ENCODE data around the gene CHRM1.

- TF ChIP-seq CTCF (IDR thresholded peaks at IDR 0.05; ENCODE audit: borderline replicate concordance, extremely low read depth, low read length, poor library complexity, severe bottlenecking), result no peak
- TF ChIP-seq EZH2 (IDR thresholded peaks at IDR 0.05; ENCODE audit: borderline replicate concordance, low read depth, low read length, severe bottlenecking), result no peak
Measured at GRCh38 chr11:62896049-62896448, 25.1 kb downstream of the CHRM1 start.

All from DND-41 (cell line).